GM21447 (cell line): ENCODE results near the gene KANK3.
"Not testable (repeated sequence)": the region's sequence is repeated elsewhere in the genome, so short reads cannot be mapped to it uniquely, and the experiment has no call there.

Source experiments
- ATAC-seq: cut with Tn5 transposase; IDR thresholded peaks from one replicate; pipeline ENCODE4 v1.9.1; 2021; ENCODE audit not compliant: unreplicated experiment

Gene KANK3

DNA sequence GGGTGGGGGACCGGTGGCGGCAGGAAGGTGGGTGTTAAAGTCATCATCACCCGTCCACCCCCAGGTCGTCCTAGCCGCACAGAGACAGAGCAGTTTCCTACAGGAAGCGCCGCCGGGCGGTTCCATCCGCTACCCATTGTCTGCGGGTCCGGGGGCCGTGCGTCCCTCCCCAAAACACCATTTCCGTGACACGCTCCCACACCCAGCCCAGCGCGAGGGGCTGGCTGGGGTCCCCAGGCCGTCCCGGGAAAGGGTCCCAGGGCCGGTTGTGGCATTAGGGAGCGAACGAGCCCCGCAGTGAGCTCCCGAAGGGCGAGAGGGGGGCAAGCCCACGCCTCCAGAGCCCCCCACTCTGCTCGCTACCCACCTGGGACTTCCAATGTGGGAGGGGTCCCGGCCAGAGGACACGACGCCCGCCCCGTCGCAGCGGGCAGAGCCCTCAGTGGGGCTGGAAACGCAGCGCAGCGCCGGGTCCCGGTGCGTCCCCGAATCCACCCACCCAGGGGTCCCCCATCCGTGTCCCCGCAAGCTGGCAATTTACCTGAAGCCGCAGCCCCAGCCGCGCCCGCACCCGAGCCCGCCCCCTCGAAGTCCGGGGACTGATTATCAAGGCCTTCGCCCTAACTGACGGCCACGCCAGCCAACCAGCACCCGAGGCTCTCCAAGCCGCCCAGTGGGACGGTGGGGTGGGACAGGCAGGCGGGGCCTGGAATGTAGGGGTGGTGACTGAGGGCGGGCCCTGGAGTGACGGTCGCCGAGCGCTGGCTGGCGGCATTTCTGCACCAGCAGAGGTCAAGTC is at the start of gene KANK3:
KANK3 (minus strand) TSS at position 579 of the 799 bp plus-strand sequence. CDS start 5,434 bp downstream, outside the sequence.
- ATAC-seq, result peak; percentile 86

DNA sequence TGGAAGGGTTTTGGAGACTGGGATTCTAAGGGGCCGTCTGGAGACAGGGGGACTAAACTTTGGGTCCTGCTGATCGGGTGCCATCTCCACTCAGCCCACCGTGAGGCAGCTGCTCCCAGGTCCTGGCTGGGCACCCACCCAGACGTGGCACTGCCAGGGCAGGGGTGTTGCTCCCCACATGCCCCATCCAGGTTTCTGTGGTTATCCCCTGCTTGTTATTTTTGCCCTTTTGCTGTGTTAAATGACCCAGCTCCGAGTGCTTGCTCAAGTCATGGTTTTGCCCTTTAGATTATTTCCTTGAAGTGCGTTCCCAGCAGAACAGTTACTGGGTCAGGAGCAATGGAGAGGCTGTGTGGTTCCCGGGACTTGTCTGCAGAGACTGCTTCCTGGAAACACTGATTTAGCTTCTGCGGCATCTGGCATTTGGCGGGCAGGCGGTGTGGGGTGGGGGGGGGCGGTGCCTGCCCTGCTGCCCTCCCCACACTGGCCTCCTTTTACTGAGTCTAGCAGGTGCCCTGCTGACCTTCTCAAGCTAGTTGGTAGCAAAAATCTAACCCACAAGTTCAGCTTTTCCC is 49.0 kb upstream of the KANK3 start:
- ATAC-seq, result no peak

DNA sequence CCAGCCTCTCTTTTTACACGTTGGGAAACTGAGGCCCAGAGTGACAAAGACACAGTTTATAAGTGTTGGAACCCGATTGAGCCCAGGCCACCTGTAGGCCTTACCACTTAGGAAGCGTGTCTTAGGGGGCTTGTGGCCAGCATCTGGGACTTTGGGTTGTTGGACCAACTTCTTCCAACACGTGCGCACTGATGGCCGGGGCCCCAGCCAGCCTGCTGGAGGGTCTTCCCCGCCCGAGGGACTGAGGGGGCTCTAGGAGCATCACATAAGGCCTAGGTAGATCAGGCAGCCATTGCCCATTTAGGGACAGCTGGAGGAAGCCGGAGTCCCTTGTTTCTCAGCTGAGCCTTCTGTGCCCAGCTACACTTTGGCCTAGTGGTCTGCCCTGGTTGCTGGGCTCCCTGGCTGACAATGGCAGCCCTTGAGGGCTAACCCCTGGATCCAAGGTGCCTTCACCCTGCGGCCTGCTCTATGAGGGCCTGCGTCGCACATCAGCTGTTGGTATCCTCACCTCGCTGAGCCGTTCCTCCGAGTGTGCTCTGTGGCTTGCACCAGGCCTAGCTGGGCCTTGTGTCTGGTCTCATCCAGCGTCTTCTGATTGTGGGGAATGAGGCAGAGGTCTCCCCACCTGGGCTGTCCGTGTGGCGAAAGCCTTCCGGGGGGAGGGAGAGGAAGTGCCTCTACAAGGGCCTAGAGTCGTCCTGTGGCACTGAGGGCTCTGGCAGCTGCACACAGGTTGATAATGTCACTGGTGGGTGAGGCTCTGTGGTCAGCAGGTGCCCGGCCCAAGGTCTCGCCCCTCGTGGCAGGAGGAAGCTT is 48.3 kb upstream of the KANK3 start:
- ATAC-seq, result no peak

DNA sequence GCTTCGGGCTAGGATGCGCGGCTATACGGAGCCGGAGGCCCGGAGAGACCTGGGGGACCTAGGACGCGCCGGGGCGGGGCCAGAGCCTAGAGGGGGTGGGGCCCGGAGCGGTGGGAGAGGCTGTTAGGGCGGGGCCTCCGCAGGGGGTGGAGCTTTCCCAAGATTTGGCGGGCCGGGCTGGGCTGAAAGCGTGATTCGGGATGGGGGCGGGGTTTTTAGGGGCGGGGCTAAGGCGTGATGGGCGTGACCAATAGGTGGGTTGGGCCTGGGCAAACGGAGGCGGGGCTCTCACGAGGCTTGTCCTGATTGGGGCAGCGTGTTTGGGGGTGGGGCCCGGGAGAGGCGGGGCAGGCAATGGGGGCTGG is 47.5 kb upstream of the KANK3 start:
- peak; percentile 33 for ATAC-seq

DNA sequence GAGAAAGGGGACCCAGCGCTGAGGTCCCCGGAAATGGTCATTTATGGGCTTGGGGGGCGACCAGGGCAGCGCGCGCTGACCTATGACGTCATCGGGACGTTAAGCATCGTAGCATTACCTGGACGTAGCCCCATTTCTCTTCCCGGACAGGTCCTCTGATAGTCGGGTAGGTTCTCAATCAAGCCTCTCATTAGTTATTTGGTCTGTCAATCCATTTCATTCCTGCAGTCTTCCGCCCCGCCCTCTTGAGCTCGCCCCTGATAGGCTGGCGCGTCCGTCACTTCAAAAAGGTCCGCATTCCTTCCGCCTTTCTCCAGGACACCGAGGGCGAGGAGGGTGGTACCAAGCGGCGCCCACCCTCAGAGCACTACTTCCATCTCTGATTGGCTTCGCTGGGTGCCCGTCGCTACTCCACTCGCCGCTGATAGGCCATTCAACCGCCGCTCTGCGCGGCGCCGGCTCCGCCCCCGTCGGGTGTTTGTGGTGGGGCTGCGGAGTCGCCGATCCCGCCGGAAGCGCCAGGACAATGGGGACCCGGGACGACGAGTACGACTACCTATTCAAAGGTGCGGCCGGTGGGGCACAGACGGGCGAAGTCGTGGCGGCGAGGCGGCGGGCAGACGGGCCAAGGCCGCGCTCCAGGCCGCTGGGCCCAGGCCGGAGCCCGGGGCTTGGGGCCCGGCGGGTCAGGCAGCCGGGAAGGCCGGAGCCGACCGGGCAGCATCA is 47.0 kb upstream of the KANK3 start, which contains the start of gene RAB11B:
RAB11B (plus strand) TSS at position 470 of the 726 bp plus-strand sequence; CDS start at position 527, 57 bp downstream.
- ATAC-seq, result peak; percentile 87

DNA sequence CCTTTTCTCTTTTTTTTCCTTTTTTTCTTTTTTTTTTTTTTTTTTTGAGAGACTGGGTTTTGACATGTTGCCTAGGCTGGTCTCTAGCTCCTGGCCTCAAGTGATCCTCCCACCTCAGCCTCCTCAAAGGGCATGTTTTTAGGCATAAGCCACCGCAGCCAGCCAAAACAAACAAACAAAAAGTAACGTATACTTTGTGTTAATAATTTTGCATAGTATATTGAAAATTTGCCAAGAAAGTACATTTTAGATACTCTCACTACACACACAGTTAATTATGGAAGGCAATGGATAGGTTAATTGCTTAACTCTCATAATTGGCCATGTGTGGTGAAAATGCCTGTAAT is 45.5 kb upstream of the KANK3 start:
- no peak for ATAC-seq

DNA sequence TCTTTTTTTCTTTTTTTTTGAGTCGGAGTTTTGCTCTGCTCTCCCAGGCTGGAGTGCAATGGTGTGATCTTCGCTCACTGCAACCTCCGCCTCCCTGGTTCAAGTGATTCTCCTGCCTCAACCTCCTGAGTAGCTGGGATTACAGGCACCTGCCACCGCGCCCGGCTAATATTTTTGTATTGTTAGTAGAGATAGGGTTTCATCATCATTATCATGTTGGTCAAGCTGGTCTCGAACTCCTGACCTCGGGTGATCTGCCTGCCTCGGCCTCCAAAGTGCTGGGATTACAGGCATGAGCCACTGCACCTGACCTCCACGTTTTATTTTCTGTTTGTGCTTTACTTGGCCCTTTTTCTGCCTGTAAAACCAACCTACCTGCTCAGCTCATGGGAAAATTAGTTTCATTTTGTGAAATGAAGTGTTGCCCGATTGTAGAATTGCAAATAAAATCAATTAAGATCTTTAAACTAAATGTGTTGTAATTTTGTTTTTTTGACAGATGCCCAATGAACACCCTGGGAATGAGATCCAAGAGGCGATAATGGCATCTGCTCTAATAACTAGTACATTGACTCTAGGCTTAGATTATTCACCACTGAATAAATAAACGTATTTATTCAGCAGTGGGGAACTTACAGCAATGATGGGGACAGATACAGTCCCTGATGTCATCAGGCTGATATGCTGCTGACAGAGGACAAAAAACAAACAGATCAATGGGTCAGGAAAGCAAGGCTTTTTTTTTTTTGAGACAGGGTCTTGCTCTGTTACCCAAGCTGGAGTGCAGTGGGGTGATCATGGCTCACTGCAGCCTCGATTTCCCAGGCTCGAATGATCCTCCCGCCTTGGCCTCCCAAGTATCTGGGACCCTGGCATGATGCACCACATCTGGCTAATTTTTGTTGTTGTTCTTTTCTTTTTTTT is 44.9 kb upstream of the KANK3 start:
- ATAC-seq, result no peak

DNA sequence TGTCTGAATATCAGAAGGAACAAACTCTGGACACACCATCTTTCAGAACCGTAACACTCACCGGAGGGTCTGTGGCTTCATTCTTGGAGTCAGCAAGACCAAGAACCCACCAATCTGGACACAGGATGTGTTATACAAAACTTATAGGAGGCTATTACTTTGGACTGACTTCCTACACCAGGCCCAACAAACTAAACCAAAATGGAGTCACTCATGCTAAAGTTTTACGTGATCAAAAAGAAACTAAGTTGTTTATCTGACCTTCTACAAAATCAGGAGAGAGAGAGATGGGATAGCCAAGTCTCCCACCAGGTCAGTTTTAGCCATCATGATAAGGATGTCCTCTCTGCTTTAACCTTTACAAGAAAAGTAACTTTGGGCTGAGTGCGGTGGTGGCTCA is 43.9 kb upstream of the KANK3 start:
- no peak for ATAC-seq

DNA sequence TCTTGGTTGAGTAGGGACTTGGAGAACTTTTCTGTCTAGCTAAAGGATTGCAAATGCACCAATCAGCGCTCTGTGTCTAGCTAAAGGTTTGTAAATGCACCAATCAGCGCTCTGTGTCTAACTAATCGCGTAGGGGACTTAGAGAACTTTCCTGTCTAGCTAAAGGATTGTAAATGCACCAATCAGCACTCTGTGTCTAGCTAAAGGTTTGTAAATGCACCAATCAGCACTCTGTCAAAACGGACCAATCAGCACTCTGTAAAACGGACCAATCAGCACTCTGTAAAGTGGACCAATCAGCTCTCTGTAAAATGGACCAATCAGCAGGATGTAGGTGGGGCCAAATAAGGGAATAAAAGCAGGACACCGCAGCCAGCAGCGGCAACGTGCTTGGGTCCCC is 43.4 kb upstream of the KANK3 start:
- not testable (repeated sequence) for ATAC-seq

DNA sequence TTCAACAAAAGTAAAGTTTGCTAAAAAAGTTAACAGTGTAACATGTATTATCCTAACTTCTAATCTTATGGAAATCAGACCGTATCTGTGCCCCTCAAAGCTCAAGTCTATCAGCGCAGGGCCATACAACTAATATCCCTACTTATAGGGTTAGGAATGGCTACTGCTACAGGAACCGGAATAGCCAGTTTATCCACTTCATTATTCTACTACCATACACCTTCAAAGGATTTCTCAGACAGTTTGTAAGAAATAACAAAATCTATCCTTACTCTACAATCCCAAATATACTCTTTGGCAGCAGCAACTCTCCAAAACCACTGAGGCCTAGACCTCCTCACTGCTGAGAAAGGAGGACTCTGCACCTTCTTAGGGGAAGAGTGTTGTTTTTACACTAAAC is 42.5 kb upstream of the KANK3 start:
- ATAC-seq, result not testable (repeated sequence)

DNA sequence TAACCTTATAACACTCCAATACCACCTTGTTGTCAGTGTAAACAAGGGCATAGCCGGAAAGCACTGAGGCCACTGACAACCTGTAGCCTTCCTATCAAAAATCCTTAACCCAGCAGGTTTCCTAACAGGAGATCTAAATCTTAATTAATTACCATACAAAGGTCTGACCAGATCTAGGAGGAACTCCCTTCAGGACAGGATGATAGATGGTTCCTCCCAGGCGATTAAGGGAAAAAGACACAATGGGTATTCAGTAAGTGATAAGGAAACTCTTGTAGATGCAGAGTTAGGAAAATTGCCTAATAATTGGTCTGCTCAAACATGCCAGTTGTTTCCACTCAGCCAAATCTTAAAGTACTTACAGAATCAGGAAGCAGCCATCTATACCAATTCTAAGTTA is 42.0 kb upstream of the KANK3 start:
- not testable (repeated sequence) for ATAC-seq

DNA sequence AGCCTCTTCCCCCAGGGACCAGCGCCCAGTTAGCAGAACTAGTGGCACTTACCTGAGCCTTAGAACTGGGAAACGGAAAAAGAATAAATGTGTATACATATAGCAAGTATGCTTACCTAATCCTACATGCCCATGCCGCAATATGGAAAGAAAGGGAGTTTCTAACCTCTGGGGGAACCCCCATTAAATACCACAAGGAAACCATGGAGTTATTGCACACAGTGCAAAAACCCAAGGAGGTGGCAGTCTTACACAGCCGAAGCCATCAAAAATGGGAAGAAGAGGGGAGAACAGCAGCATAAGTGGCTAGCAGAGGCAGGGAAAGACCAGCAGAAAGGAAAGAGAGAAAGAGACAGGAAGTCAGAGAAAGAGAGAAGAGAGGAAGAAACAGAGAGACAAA is 41.5 kb upstream of the KANK3 start:
- ATAC-seq, result not testable (repeated sequence)

DNA sequence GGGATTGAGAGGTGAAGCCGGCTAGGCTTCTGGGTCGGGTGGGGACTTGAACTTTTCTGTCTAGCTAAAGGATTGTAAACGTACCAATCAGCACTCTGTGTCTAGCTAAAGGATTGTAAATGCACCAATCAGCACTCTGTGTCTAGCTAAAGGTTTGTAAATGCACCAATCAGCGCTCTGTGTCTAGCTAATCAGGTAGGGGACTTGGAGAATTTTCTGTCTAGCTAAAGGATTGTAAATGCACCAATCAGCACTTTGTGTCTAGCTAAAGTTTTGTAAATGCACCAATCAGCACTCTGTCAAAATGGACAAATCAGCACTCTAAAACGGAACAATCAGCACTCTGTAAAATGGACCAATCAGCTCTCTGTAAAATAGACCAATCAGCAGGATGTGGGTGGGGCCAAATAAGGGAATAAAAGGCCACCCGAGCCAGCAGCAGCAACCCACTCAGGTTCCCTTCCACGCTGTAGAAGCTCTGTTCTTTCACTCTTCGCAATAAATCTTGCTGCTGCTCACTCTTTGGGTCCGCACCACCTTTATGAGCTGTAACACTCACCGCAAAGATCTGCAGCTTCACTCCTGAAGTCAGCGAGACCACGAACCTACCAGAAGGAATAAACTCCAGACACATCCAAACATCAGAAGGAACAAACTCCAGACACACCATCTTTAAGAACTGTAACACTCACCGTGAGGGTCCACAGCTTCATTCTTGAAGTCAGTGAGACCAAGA is 36.3 kb upstream of the KANK3 start:
- ATAC-seq, result not testable (repeated sequence)

DNA sequence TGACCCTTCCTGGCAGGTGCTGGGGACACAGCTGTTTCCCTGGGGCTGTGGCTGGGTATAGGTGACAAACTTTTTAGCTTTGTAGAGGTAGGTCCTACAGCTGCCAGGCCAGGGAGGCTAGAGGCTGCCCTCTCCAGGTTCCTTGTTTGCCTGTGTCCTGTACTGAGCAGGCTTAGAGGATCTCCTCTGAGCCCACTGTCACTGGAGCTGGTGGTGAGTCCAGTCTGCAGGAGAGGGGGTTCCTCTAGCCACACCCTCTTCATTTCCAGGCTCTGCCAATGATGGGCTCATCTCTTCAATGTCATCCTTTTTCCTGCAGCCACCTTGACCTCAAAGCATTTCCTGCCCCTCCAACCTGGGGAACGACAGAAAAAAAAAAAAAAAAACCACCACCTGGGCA is 34.5 kb upstream of the KANK3 start:
- no peak for ATAC-seq

DNA sequence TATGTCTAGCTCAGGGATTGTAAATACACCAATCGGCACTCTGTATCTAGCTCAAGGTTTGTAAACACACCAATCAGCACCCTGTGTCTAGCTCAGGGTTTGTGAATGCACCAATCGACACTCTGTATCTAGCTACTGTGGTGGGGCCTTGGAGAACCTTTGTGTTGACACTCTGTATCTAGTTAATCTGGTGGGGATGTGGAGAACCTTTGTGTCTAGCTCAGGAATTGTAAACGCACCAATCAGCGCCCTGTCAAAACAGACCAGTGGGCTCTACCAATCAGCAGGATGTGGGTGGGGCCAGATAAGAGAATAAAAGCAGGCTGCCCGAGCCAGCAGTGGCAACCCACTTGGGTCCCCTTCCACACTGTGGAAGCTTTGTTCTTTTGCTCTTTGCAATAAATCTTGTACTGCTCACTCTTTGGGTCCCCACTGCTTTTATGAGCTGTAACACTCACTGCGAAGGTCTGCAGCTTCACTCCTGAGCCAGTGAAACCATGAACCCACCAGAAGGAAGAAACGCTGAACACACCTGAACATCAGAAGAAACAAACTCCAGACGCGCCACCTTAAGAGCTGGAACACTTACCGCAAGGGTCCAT is 33.4 kb upstream of the KANK3 start:
- not testable (repeated sequence) for ATAC-seq

DNA sequence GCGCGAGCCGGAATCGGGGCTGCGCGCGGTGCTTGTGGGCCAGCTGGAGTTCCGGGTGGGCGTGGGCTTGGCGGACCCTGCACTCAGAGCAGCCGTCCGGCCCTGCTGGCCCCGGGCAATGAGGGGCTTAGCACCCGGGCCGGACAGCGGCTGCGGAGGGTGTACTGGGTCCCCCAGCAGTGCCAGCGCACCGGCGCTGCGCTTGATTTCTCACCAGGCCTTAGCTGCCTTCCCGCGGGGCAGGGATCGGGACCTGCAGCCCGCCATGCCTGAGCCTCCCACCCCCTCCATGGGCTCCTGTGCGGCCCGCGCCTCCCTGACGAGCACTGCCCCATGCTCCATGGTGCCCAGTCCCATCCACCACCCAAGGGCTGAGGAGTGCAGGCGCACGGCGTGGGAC is 32.7 kb upstream of the KANK3 start:
- ATAC-seq, result not testable (repeated sequence)

DNA sequence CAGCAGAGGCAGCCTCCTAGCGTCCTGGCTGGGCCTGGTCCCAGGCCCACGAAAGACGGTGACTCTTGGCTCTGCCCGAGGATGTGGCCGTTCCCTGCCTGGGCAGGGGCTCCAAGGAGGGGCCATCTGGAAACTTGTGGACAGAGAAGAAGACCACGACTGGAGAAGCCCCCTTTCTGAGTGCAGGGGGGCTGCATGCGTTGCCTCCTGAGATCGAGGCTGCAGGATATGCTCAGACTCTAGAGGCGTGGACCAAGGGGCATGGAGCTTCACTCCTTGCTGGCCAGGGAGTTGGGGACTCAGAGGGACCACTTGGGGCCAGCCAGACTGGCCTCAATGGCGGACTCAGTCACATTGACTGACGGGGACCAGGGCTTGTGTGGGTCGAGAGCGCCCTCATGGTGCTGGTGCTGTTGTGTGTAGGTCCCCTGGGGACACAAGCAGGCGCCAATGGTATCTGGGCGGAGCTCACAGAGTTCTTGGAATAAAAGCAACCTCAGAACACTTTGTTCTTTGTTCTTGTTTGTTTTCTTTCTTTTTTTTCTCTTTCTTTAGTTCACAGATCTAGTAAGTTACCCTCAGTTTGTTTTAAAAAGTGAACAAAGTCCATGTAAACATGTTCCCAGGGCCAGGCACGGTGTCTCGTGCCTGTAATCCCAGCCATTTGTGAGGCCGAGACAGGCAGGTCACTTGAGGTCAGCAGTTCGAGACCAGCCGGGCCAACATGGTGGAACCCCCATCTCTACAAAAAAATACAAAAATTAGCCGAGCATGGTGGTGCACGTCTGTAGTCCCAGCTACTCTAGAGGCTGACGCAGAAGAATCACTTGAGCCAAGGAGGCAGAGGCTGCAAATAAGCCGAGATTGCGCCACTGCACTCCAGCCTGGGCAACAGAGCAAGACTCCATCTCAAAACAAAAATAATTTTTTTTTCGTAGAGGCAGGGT is 31.1 kb upstream of the KANK3 start:
- no peak for ATAC-seq
